HG03196 (cell line): Measurements from ENCODE around the gene LONP1.
"Not testable (repeated sequence)": the region's sequence is repeated elsewhere in the genome, so short reads cannot be mapped to it uniquely, and the experiment has no call there.

Source experiments
- ATAC-seq: cut with Tn5 transposase; IDR thresholded peaks from one replicate; pipeline ENCODE4 v1.9.1; 2021; ENCODE audit not compliant: unreplicated experiment

Gene LONP1

DNA sequence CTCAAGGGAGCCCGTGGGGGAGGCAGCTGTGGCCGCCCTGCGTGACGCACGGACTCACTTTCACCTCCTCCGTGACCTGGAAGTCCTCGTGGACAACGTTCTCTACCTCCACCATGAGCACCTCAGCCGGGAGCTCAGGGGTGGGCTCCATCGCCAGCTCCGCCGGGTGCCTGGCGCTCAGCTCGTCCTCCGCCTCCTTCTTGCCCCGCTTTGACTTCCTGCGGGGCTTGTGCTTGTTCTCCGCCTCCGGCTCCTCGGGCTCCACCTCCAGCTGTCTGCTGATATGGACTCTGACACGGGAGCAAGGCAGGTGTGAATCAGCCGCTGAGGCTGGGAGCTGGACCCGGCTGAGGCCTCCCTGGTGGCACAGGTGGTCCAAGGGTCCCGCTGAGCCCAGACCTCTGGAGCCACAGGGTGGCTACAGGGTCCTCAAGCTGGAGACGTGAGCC is 8.2 kb downstream of the LONP1 start:
- no peak for ATAC-seq

DNA sequence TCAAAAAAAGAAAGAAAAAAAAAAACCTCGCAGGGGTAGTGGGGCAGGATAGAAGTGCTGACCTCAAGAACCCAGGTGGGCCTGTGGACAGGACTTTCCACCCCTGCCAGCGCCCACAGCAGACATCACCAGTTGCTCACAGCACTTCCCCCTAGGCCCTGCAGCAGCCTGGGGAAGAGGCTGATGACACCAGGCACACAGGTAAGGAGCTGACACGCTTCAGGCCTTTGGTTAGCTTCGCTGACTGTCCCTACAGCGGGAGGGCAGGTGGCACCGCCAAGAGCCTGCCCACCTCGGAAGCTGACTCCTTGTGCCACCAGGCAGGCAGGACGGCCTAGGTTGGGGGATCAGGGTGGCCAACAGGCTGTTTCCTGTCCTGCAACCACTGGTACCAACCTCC is 8.9 kb downstream of the LONP1 start:
- ATAC-seq = no peak

DNA sequence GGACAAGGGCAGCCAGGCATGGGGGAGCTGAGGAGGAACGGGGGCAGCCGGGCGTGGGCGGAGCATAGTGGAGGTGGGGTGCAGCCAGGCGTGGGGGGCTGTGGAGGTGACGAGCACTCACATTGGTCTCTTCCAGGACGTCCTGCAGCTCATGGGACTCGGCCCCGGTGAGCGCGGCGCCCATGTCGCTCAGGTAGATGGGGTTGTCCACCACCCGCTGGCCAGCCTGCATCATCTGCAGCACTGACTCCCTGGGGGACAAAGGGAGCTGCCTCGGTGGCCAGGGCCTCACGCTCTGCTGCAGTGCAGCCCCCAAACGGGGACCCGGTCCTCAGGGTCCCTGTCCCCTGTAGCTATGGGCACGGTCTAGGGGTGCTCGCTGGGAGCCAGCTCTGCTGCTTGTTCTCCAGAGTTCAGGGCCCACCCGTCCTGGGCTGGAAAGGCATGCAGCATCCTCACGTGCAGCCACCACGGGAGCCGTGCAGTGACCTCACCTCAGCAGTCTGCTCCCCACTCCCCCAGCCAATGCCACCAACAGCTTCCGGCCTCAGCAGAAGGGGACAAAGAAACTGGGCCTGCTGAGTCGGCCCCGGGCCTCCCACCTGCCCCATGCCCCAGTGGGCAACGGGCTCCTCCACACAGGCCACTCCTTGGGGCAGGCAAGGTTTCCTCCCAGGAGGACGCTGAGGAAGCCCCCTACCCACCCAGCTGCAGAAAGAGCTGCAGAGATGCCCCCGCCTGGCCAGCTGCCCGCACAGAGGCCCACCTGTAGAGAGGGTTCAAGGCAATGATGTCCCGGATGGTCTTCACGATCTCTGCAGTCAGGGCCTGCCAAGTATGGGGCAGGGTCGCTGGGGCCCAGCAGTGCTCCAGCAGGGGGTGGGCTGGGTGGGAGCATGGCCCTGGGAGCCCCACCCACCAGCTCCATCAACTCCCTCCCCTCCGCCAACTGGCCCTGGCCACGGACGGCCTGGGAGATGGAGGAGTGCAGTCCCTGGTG is 12.1 kb downstream of the LONP1 start:
- ATAC-seq = no peak

DNA sequence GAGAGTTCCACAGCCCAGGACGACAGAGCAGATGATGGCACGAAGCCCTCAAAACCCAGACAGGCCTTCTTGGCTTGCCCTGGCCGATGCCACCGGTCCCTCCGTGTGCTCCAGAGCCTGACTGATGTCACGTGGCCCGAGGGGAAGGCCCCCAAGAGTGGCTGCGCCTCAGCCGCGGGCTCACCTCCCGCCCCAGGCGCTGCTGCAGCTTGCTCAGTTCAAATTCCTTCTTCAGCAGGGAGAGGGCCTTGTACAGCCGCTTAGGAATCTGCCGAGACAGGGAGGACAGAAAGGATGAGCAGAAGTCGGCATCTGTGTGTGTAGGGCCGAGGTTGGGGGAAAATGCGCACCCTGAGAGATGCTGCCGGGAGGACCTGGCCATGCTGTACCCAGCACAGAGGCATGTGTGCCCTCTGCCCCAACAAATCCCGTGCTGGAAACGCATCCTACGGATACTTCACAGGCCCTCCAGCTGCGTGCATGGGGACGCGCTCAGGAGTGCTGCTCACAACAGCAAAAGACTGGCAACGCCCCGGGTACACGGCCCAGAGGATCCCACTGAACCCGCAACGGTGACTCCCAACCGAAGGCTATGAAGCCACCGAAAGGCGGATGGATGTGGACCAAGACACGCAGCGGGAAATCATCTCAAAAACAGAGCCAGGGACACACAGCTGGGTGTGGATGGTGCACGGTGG is 12.9 kb downstream of the LONP1 start:
- no peak for ATAC-seq

DNA sequence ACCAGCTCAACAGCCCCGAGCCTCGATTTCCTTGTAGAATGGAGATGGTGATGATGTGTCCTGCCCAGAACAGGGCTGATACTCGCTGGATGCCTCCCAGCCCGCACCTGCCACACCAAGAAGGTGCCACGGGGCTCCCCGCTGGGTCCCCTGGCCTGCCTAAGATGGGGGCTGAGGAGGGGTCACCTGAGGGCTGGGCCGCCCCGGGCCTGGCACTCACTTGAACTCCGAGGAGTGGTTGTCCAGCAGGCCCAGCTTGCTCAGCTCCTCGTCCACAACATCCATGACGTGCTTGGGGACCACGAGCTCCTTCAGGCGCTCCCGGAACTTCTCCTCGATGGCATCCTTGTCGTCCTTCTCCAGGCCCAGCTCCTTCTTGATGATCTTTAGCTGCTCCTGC is 14.4 kb downstream of the LONP1 start:
- no peak for ATAC-seq

DNA sequence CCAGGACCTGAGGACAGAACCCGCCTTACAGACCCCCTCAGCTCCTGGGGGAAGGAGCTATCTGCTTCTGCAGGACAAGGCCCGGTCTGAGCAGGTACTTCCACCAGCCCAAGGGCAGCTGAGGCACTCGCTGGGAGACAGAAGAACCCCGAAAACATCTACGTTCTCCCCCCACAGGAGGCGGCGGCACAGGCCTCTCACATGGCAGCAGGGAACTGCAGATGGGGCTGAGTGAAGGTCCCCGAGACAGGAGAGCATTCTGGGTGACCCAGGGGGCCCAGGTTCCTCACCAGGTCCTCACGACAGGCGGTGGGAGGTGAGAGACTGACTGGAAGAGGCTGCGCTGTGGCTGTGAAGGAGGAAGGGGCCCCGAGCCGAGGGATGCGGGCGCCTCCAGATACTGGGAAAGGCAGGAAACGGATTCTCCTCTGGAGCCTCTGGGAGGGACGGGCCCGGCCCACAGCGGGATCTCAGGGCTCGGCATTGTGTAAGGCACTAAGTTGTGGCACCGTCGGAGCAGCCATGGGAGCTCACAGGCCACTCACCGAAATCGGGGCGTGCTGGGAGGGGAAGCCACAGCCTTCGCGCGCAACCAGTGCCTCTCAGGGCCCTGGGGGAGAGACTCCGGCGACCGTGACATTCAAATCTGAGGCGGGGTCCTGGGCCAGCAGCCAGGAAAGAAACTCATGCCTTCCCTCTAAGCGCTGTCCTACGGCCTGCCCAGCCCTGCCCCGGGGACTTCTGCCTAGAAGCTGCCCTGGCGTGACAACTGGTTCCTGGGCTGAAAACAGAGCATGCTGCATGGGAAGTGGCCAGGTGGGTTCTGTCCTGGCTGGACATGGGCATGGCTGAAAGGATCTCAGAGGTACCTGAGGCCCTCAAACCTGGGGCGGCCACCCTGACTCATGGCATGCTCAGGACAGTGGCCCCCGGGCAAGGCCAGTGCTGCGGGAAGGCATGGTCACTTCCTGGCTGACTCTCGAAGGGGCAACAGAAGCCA is 15.8 kb downstream of the LONP1 start:
- no peak for ATAC-seq

DNA sequence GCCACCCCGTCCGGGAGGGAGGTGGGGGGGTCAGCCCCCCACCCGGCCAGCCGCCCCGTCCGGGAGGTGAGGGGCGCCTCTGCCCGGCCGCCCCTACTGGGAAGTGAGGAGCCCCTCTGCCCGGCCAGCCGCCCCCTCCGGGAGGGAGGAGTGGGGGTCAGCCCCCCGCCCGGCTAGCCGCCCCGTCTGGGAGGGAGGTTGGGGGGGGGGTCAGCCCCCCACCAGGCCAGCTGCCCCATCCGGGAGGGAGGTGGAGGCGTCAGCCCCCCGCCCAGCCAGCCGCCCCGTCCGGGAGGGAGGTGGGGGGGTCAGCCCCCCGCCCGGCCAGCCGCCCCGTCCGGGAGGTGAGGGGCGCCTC is 17.9 kb downstream of the LONP1 start:
- not testable (repeated sequence) for ATAC-seq

DNA sequence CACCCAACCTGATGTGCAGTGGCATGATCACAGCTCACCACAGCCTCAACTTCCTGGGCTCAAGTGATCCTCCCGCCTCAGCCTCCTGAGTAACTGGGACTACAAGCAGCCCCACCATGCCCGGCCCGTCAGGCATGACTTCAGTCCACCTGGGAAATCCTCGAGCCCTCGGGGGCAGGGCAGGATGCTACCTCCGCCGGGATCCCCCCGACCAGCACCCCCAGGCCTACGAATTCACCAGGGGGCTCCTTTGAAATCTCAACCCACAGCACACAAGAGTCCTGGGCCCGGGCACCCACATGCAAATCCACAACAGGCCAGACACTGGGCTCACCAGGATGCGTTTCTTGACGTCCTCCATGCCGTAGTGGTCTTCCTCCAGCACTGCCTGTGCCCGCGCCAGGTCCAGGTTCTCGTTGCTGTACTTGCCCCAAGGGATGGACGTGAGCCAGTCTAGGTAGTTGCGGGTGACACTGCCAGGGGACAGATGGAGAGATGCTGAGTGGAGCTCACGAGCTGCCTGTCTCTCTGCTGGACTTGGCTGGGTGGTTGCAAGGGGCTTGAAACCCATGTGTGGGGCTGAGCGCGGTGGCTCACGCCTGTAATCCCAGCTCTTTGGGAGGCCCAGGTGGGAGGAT is 19.4 kb downstream of the LONP1 start:
- ATAC-seq = no peak

DNA sequence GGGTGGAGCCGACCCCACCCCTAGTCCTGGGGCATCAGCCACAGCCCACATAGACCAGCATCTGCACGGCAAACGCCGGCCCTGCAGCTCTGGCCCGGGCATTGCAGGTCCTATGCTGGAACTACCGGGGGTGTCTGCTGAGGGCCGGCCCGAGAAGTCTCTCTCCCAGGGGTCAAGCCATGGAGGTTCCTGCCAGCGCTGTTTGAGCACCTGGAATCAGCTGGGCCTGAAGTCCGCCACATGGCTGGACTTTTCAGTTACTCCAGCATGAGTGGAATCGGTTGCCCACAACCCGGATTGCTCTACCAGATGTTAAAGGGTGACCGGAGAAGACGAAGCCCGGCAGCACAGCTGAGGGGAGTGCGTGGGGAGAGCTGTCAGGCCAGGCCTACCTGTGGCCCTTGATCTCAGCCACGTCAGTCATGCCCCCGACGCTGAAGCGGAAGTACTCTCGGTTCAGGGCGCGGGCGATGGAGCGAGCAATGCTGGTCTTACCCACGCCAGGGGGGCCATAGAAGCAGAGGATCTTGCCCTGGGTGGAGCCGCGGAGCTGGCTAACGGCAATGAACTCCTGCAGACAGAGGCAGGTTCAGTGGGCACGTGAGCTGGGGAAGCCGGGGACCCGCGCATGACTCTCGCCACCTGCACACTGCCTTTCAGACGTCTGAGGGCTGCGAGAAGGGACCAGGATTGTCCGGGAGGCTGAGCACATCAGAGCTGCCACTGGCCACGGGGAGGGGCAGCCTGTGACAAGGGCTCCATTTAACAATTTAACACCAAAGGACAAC is 21.1 kb downstream of the LONP1 start:
- ATAC-seq = no peak

DNA sequence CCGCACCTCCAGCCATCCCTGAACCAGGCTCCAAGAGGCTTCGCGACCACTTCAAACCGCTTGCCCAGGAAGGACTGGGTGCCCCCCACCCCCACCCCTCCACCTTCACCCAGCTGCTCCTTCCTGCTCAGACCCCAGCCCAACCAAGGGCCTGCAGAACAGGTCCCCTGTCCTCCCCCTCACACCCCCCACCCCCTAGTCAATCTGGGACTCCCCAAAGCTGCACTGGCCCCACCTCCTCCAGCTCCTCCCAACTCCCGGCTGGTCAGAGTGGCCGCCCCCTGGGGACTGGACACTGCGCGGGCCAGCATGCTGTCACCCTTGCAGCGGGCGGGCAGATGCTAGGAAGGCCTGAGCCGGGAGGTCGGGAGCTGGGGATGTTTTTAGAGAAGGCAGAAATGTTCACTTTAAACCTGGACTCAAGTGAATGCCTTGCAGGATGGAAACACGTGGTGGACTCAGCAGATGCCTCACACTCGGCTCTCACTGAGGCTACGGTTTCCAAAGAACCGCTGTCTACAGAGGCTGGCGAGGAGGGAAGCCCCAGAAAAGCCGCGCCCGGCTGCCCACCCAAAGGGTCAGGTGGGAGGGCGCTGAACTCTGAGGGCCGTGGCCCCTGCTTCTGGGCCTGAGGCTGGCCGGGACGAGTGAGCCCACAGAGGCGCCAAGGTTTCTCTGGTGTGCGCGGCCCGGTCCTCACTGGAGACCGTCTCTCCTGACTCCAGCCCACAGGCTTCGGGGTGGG is 21.9 kb downstream of the LONP1 start:
- no peak for ATAC-seq

DNA sequence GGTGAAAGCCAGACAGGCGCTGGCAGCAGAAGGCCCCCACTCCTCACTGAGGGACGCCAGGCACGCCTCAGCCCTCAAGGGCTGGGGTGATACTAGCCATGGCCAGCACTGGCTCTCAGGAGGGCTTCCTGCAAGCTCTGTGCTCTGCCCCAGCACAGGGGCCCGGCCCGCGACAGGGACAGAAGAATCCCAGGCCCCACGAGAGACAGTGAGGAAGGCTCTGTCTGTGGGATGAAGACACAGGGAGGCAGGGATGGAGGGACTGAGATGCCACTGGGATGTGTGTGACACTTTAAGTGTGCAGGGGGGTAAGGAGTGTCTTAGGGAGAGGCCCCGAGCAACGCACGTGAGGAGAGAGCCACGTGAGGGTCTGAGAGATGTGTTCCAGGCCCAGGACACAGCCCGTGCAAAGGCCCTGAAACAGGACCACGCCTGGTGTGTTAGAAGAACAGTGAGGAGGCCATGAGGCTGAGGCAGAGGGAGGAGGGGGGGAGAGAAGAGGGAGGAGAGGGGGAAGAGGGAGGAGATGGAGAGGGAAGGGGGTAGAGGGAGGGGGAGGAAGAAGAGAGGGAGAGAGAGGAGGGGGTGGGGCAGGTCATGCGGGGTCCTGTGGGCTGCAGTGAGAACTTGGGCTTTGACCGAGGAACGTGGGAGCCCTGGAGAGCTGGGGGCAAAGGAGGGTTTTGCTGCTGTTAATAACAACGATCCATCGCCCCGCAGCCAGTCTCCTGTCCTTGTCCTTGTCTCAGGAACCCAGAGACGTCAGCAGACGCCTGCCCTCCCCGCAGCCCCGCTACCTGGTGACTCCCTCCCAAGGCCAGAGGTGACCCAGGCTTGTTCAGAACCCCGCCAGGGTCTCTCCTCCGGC is 22.7 kb downstream of the LONP1 start:
- no peak for ATAC-seq

DNA sequence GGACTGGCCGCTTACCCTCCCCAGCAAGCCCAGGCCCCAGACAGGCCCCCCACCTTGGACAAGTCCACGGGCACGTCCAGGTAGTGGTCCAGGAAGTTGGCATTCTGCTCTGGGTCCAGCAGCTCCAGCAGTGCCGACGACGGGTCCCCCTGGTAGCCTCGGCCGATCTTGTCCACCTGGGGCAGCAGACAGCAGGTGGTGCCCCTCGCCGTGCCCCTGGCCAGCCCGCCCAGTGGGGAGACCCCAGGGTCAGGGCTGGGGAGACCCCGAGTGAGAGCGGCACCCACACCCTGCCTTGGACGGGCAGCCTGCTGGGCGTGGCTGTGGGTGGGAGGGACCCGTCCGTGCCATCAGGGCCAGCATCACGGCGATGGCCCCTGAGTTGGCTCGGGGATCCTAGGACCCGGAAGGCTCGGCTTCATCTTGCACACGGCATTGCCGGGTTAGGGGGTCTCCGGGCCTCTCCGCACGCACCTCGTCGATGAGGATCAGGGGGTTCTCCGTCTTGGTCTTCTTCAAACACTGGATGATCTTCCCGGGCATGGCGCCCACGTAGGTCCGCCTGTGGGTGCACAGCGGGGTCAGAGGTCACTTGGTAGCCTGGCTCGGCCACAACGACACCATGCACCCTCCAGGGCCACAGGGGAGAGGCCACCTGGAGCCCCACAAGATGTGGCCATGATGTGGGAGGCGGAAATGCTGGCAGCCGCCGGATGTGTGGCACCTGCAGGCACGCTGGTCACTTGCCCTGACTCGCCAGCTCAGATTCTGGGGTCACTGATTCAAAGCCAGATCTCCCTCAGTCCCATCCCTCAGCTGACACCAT is 23.5 kb downstream of the LONP1 start:
- no peak for ATAC-seq

DNA sequence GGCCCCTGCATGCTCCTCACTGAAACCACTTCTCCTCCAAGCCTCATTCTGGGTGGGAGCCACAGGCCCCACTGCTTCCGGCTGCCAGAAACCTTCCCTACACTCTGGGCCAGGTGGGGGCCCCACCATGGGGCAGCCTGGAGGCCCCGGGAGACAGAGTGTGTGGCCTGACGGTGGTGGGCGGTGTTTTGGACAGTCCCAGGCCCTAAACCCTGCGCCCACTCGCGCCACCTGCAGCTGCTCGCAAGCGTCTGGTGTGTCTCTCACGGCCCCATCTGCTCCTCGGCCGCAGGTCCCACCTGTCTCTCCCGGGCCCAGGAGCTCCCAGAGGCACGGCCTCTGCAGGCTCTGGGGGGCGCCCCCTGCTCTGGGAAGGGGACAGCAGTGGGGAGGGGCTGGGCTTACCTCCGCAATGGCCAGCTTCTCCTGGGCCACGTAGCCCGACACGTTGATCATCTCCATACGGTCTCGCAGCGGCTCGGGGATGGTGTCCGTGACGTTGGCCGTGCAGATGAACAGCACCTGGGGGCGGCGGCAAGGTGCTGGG is 24.2 kb downstream of the LONP1 start:
- ATAC-seq = no peak

DNA sequence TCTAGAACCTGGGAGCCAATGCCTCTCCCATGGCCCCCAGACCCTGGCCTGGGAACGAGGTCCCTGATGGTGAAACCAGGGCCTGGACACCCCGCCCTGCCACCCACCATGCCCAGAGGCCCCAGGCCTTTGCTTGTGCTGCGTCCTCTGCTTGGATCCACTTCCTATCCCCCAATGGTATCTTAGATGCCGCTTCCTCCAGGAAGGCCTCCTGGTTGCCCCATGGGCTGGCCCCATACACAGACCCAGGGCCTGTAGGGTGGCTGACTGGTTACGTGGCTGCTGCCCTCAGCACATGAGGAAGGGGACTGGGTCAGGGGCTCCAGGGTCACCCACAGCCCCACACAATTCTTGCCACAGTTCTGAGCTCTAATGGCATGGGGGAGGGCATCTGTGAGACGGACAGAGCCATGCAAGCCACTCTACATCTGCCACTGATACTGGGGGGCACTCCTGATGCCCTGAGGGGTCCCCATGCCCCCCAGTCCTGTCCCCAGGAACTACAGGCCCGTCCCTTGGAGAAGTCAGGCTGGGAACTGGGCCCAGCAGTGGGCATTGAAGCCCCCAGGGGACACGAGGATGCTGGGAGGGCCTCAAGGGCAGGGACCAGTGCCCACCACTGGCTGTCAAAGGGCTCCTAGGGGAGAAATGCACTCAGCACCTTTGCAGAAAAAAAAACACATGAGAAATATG is 24.8 kb downstream of the LONP1 start:
- no peak for ATAC-seq

DNA sequence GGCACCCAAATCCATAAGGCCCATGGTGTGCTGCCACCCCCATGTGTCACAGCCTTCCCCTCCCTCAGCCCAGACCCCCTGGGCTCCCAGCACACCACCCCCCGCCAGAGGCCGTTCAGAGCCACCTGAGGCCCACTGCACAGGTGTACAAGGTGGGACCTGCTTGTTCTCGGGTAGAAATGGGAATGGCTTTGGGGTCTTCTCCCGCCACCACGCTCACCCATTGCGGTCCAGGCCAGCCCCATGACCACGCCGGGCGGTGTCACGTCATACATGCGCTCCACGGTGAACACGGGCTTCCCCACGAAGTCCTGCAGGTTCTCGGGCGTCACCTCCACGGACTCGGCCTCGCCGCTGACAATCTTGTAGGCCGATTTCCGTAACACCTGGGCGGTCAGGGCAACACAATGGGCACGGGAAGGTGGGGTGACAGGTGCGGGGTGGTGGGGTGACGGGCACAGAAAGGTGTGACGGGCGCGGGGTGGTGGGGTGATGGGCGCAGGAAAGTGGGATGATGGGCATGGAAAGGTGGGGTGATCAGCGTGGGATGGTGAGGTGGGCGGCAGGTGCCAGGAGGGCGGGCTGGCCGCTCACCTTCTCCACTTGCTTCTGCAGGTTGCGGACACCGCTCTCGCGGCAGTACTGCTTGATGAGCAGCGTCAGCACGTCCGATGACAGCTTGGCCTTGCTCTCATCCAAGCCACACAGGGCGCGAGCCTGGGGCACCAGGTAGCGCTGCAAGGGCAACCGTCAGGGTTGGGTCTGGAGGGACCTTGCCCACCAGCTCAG is 25.6 kb downstream of the LONP1 start:
- ATAC-seq = no peak
